ENCODE data around the gene NOL7. TPM values are rescaled to one million over a fixed set of nuclear protein-coding genes. Genes with fewer than 3 reads are reported as not detected.
A peak's percentile ranks its signal among the peaks of the same experiment; 100 is the strongest.

NOL7 gene
- total and polyA plus RNA-seq, 2 of the 13 experiments (the other 11 are each of a cell fraction or from before 2014, with no cell fraction given), result 37.8 to 186 TPM

DNA sequence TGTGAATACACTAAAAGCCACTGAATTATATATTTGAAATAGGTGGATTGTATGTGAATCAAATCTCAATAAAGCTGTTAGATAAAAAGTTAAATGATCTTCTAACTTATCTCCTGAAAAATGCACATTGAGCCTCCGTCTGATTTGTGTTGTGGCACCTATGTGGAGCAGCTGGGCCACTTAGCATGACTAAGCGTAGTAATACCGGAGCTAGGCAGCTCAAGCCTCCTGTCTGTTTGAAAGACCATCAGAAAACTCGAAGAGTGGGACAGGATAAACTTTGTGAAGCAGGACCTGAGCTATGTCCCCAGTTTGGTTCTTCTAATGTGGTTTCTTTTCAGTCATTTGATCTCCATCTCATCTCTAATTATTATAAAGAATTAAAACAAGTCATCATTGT is 11.0 kb upstream of the NOL7 start:
- peak overlapping the region; percentile 52 for H3K4me2 ChIP-seq (ENCODE audit: low read depth, low read length)
- TF ChIP-seq FOSL2 (CRISPR knock-in tag; IDR thresholded peaks at IDR 0.05) (peak; percentile 28; the same call in 1 of the 2 replicates), ZNF652 (CRISPR knock-in tag; IDR thresholded peaks at IDR 0.05; ENCODE audit: borderline replicate concordance, low read depth) (0 out of 2 replicates have a peak, but pooled peaks have one; percentile 16), RBFOX2 (IDR thresholded peaks at IDR 0.05; ENCODE audit: low read depth, low read length) (peak; percentile 33; the same call in 1 of the 2 replicates), WIZ (CRISPR knock-in tag; IDR thresholded peaks at IDR 0.05) (no peak)
- TF ChIP-seq, protein P1, sequence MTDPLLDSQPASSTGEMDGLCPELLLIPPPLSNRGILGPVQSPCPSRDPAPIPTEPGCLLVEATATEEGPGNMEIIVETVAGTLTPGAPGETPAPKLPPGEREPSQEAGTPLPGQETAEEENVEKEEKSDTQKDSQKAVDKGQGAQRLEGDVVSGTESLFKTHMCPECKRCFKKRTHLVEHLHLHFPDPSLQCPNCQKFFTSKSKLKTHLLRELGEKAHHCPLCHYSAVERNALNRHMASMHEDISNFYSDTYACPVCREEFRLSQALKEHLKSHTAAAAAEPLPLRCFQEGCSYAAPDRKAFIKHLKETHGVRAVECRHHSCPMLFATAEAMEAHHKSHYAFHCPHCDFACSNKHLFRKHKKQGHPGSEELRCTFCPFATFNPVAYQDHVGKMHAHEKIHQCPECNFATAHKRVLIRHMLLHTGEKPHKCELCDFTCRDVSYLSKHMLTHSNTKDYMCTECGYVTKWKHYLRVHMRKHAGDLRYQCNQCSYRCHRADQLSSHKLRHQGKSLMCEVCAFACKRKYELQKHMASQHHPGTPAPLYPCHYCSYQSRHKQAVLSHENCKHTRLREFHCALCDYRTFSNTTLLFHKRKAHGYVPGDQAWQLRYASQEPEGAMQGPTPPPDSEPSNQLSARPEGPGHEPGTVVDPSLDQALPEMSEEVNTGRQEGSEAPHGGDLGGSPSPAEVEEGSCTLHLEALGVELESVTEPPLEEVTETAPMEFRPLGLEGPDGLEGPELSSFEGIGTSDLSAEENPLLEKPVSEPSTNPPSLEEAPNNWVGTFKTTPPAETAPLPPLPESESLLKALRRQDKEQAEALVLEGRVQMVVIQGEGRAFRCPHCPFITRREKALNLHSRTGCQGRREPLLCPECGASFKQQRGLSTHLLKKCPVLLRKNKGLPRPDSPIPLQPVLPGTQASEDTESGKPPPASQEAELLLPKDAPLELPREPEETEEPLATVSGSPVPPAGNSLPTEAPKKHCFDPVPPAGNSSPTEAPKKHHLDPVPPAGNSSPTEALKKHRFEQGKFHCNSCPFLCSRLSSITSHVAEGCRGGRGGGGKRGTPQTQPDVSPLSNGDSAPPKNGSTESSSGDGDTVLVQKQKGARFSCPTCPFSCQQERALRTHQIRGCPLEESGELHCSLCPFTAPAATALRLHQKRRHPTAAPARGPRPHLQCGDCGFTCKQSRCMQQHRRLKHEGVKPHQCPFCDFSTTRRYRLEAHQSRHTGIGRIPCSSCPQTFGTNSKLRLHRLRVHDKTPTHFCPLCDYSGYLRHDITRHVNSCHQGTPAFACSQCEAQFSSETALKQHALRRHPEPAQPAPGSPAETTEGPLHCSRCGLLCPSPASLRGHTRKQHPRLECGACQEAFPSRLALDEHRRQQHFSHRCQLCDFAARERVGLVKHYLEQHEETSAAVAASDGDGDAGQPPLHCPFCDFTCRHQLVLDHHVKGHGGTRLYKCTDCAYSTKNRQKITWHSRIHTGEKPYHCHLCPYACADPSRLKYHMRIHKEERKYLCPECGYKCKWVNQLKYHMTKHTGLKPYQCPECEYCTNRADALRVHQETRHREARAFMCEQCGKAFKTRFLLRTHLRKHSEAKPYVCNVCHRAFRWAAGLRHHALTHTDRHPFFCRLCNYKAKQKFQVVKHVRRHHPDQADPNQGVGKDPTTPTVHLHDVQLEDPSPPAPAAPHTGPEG (CRISPR knock-in tag; IDR thresholded peaks at IDR 0.05), result no peak
- TF ChIP-seq, protein P2, sequence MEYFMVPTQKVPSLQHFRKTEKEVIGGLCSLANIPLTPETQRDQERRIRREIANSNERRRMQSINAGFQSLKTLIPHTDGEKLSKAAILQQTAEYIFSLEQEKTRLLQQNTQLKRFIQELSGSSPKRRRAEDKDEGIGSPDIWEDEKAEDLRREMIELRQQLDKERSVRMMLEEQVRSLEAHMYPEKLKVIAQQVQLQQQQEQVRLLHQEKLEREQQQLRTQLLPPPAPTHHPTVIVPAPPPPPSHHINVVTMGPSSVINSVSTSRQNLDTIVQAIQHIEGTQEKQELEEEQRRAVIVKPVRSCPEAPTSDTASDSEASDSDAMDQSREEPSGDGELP (IDR thresholded peaks at IDR 0.05; ENCODE audit: borderline replicate concordance, low read depth), result peak; percentile 29; the same call in 1 of the 2 replicates
- FAIRE-seq (no peak), ATAC-seq (0 out of 3 replicates have a peak, but pooled peaks have one; percentile 3), DNase-seq (ENCODE audit: low spot score) (peak; percentile 35)
- H3K4me1 ChIP-seq (ENCODE audit: insufficient read depth, low read length), result peaks cover 44% of the 10 kb centered on the region
- POLR2A ChIA-PET, result interaction anchor here (0.9 to 4.2 kb wide), 18 partner anchors 10 to 1592 kb away, joined by 3 to 175 read pairs (median 7); partner anchors contain the start of genes GFOD1, HIVEP1, MCUR1 and NOL7
- no peak overlapping the region for H3K4me3 ChIP-seq (replicated peaks in 1 of 3; ENCODE audit: insufficient read depth in 1 of 3, low read depth in 2 of 3, low read length in 3 of 3)
- in situ Hi-C loops (cut with HindIII; ENCODE audit: extremely low pct_ligation_motif_present, low pct_unique_long_range_greater_than_20kb), result no loop called here
- H3K79me2 ChIP-seq (ENCODE audit: insufficient read depth, low read length), result no peaks in the 10 kb centered on the region
- peak overlapping the region; percentile 39 for H3K9ac ChIP-seq (ENCODE audit: insufficient read depth, low read depth, low read length)
- TSS peak; percentile 73 for BruUV-seq (replicated peaks)
- no peak overlapping the region for H2AFZ ChIP-seq (ENCODE audit: low read length)
- no peaks in the 10 kb centered on the region for H3K9me3 ChIP-seq (ENCODE audit: low read length)
- no peaks in the 10 kb centered on the region for H3K27me3 ChIP-seq (ENCODE audit: control insufficient read depth in 1 of 2, insufficient read depth in 2 of 2, low read length in 2 of 2)
- CTCF ChIA-PET (ENCODE audit: low intra/inter-chr PET ratio, low total read pairs), result interaction anchor here (1.8 kb wide), 1 partner anchor 29 kb away, joined by 7 read pairs; the partner anchor contains the start of gene SIRT5
- peak overlapping the region; percentile 81 for H3K27ac ChIP-seq (ENCODE audit: extremely low read length, insufficient read depth, low read length)
- intact Hi-C loops (cut with micrococcal nuclease; ENCODE audit: unreplicated experiment), result loop anchor here (2.0 kb wide), 1 partner anchor 197 kb away; no protein-coding TSS in a partner anchor
- H4K20me1 ChIP-seq (ENCODE audit: insufficient read depth, low read length), result no peaks in the 10 kb centered on the region
- H3K36me3 ChIP-seq (replicated peaks in 1 of 2; ENCODE audit: control insufficient read depth in 1 of 2, insufficient read depth in 2 of 2, low read length in 2 of 2), result peaks cover 0 to 13% of the 10 kb centered on the region in 2 experiments; a peak in 3 of 5 replicates
- 53% methylated on average over 4 of the region's 4 CpGs for WGBS (ENCODE audit: low lambda C conversion rate)
